ENCODE data around the gene ZNF571.

- TF ChIP-seq, protein P1, sequence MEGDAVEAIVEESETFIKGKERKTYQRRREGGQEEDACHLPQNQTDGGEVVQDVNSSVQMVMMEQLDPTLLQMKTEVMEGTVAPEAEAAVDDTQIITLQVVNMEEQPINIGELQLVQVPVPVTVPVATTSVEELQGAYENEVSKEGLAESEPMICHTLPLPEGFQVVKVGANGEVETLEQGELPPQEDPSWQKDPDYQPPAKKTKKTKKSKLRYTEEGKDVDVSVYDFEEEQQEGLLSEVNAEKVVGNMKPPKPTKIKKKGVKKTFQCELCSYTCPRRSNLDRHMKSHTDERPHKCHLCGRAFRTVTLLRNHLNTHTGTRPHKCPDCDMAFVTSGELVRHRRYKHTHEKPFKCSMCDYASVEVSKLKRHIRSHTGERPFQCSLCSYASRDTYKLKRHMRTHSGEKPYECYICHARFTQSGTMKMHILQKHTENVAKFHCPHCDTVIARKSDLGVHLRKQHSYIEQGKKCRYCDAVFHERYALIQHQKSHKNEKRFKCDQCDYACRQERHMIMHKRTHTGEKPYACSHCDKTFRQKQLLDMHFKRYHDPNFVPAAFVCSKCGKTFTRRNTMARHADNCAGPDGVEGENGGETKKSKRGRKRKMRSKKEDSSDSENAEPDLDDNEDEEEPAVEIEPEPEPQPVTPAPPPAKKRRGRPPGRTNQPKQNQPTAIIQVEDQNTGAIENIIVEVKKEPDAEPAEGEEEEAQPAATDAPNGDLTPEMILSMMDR (IDR thresholded peaks at IDR 0.05) = no peak
- no peak for TF ChIP-seq POLR2A (IDR thresholded peaks at IDR 0.05)
Observed at GRCh38 chr19:37593996-37594303, 642 bp downstream of the ZNF571 start.
